GM19238 (cell line): ENCODE data around the gene AMBRA1.
A peak's percentile ranks its signal among the peaks of the same experiment; 100 is the strongest.

ENCODE experiments used
- DNase-seq: peaks from one replicate; pipeline ENCODE4 v3.0.0; 2011; ENCODE audit warnings: low spot score; ENCODE audit not compliant: insufficient read length

AMBRA1 gene, protein sequence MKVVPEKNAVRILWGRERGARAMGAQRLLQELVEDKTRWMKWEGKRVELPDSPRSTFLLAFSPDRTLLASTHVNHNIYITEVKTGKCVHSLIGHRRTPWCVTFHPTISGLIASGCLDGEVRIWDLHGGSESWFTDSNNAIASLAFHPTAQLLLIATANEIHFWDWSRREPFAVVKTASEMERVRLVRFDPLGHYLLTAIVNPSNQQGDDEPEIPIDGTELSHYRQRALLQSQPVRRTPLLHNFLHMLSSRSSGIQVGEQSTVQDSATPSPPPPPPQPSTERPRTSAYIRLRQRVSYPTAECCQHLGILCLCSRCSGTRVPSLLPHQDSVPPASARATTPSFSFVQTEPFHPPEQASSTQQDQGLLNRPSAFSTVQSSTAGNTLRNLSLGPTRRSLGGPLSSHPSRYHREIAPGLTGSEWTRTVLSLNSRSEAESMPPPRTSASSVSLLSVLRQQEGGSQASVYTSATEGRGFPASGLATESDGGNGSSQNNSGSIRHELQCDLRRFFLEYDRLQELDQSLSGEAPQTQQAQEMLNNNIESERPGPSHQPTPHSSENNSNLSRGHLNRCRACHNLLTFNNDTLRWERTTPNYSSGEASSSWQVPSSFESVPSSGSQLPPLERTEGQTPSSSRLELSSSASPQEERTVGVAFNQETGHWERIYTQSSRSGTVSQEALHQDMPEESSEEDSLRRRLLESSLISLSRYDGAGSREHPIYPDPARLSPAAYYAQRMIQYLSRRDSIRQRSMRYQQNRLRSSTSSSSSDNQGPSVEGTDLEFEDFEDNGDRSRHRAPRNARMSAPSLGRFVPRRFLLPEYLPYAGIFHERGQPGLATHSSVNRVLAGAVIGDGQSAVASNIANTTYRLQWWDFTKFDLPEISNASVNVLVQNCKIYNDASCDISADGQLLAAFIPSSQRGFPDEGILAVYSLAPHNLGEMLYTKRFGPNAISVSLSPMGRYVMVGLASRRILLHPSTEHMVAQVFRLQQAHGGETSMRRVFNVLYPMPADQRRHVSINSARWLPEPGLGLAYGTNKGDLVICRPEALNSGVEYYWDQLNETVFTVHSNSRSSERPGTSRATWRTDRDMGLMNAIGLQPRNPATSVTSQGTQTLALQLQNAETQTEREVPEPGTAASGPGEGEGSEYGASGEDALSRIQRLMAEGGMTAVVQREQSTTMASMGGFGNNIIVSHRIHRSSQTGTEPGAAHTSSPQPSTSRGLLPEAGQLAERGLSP (N-terminal part only)

DNA sequence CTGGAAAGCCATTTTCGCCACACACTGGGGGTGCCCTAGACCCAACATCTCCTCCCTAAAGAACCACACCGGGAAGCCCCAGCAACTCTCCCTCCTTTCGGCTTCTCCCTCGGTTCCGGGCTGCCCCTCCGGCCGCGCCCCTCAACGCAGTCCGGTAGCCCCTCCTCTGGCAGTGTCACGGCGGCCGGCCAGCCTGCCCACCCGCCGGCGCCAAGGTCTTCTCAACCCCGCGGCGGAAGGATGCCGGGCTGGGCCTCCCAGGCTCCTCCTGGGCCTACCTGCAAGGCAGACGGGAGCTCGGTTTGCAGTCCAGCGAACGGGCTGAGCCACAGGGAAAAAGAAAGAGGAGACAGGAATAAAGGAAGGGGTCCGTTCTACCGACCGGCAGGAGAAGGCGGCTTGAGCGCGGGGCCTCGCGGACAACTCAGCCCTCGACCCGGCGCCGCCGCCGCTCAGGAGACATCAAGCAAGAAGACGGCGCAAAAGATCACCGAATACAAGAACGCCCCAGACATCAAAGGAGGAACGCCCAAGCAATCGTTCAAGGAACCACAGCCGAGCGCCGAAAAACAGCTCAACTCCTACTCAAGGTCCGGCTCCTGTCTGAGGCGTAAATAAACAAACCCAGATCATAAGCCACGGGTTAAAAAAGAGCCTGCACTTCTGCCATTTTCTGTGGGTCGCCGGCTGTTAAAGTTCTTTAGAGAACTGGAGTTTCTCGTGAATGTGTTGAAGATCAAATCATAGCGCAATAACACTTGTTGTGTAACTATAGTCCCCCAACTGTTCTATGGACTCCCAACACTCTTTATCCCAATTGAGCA lies at the start of gene AMBRA1:
AMBRA1 (minus strand) TSS at position 474 of the 824 bp plus-strand sequence. CDS start 45,643 bp downstream, outside the sequence.
- DNase-seq, result peak; percentile 49

- no peak for DNase-seq
Observed at GRCh38 chr11:46643531-46643930, 49.7 kb upstream of the AMBRA1 start.

GRCh38 chr11:46642627-46643335 lies 49.0 kb upstream of the AMBRA1 start:
- DNase-seq, result no peak

- DNase-seq, result no peak
Observed at GRCh38 chr11:46641639-46642038, 47.8 kb upstream of the AMBRA1 start.

DNA sequence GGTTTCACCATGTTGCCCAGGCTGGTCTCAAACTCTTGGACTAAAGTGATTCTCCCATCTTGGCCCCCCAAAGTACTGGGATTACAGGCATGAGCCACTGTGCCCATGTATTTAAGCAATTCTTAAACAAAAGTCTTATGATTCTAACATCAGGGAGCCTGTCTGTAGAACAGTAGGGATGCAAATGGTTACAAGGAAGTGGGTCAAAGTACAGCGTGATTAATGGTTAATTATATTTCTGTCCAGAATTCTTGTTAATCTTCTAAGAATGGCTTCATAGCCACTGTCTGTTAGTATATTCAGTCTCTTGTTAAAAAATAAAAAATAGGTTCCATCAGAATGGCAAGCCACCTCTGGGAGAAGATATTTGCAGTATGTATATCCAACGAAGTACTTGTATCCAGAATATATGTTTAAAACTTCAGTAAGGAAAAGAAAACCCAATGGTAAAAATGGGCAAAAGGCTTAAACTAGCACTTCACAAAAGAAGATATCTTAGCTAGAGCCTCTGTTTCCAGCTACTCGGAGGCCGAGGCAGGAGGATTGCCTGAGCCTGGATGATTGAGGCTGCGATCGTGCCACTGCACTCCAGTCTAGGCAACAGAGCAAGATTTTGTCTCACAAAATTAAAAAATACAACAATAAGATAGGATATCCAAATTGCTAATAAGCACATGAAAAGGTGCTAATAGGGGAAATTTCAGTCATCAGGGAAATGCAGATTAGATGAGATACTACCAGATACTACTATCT lies 46.4 kb upstream of the AMBRA1 start:
- no peak for DNase-seq

GRCh38 chr11:46639197-46639839 lies 45.5 kb upstream of the AMBRA1 start:
- DNase-seq, result no peak

DNA sequence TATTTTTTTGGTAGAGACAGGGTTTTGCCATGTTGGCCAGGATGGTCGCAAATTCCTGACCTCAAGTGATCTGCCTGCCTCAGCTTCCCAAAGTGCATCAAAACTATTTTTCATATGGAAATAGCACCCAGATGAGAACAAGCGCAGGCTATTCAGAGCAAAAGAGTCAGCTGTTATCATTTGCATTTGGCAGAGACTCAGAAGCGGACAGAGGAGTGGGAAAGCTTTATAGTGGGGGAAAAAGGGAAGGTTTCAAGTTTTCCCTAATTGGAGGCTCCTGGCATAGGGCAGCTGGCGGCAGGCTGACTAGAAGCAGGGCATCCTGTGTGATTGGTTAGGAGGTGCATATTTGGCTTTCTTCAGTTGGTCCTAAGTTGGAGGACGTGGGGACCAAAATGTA lies 43.7 kb upstream of the AMBRA1 start:
- no peak for DNase-seq

DNA sequence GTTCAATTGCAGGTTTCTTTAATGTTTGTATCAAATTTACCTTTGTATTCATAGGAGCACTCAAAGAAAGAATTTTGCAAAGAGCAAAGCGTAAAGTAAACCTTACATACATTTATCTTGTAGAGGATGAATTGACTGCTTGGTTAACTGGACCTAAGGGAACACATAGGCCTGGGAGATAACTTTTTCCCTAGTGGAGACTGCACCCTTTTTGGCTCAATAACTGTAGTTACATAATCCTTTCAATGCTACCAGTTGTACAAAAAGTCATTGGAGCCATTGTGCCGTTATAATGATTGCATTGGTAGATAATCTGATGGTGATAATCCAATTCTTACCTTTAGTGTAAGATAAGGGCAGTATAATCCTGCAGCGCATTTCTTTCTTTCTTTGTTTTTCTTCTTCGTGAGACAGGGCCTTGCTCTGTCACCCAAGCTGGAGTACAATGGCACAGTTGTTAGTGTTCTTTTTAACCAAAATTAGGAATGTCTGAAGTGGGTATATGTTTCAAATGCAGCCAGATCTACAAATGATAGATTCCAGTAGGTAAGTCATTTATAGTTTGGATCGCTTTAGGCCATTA lies 41.8 kb upstream of the AMBRA1 start:
- DNase-seq, result no peak

- DNase-seq, result no peak
Observed at GRCh38 chr11:46633291-46634217, 39.7 kb upstream of the AMBRA1 start.

GRCh38 chr11:46632502-46632901 lies 38.7 kb upstream of the AMBRA1 start:
- no peak for DNase-seq

- no peak for DNase-seq
Observed at GRCh38 chr11:46631676-46632075, 37.9 kb upstream of the AMBRA1 start.

GRCh38 chr11:46630237-46630636 lies 36.4 kb upstream of the AMBRA1 start:
- DNase-seq, result no peak

- no peak for DNase-seq
Observed at GRCh38 chr11:46628961-46629360, 35.1 kb upstream of the AMBRA1 start.

DNA sequence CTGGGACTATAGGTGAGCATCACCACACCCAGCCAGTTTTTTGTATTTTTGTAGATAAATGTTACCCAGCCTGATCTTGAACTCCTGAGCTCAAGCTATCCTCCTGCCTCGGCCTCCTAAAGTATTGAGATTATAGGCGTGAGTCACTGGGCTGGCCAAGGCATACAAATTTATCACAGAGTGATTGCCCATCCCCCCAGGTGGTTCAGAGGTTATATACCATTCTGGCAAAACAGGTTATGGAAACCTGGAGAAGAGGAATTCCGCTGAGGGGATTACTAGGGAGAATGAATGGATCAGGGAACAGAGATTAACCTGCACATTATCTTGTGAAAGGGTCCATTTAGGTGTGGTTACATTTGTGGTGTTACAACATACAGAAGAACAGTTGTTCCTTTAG lies 31.6 kb upstream of the AMBRA1 start:
- no peak for DNase-seq

DNA sequence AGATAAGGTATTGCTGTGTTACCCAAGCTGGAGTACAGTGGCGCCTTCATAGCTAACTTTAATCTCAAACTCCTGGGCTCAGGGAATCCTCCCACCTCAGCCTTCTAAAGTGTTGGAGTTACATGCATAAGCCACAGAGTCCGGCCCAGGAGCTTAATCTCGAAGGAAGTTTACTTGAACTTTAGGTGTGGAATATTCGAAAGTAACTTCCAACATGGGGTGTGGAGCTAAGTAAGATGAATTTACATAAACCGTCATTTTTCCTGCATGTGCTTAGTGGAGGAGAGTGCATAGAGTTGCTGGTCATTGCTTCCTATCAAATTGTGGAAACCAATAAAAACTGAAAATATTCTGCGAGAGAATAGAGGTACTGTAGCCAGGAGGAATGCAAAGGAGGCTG lies 25.0 kb upstream of the AMBRA1 start:
- DNase-seq, result no peak

DNA sequence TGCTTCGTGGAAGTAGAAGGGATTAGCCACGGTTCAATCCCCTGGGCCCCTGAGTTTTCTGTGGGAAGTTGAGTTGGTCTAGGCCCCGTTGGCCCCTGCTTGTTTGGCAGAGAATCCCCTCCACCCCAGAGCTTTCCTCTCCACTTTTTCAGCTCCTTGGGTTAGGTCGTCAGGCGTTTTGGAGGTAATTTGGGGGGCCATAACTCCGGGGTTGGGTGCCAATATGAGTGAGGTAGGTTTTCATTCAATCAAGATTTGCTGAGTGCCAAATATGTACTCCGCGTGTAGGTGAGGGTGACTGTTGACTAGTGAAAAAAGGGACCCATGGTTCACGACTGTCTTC lies 24.1 kb upstream of the AMBRA1 start:
- DNase-seq, result no peak

GRCh38 chr11:46617134-46617971 lies 23.5 kb upstream of the AMBRA1 start, which contains the start of the genes ATG13 and HARBI1:
Gene ATG13, plus strand, starts transcription at chr11:46617553. Its CDS starts 26,739 bp downstream, at chr11:46644292.
Gene HARBI1, minus strand, starts transcription at chr11:46617227. Its CDS starts 990 bp downstream, at chr11:46616237.
- peak; percentile 90 for DNase-seq
